ENCODE measurements around the gene KIAA1614. TPM values are rescaled to one million over a fixed set of nuclear protein-coding genes. Genes with fewer than 3 reads are reported as not detected.

The KIAA1614 gene
- total RNA-seq, 8 experiments from 2014 or later, result 0.36 to 2.6 (median 1.2) TPM

DNA sequence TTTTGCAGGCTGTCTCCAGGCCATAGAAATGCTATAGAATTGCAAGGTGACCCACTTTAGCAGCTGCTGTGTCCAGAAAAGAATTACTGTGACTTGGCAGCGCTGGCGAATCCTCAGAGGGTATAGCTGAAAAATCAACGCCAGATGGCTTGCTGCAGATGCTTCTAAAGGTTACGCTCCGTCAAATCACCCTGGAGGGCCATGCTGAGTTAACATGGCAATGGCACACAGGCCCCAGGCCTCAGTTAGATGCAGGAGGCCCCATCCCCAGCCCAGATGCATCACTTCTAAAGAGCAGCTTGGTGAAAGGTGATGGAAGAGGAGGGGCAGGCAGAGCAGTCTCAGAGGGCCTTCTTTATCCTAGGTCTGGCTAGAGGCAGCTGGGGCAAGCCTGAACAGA lies 18.0 kb downstream of the KIAA1614 start:
- Histone ChIP-seq H3K27ac (peak overlapping the region; percentile 63 to 70), H3K4me1 (replicated peaks in 1 of 2) (peaks cover 45 to 48% of the 10 kb centered on the region in 2 donors), H3K4me3 (no peak overlapping the region)
- peak in 4 of 8 experiments; percentile 12 to 42 (median 34) for ATAC-seq (replicated peaks in 6 of 8)
- 30 to 100% (median 61%) methylated on average over 1 to 5 of the region's 5 CpGs; no CpG with 5 or more reads in 4 of the 10 experiments for WGBS, 10 experiments
- in situ Hi-C loops (cut with MboI; ENCODE audit: low pct_unique_long_range_greater_than_20kb in 2 of 9, low sequenced_read_pairs in 9 of 9, unreplicated experiment in 9 of 9), result no loop called here

DNA sequence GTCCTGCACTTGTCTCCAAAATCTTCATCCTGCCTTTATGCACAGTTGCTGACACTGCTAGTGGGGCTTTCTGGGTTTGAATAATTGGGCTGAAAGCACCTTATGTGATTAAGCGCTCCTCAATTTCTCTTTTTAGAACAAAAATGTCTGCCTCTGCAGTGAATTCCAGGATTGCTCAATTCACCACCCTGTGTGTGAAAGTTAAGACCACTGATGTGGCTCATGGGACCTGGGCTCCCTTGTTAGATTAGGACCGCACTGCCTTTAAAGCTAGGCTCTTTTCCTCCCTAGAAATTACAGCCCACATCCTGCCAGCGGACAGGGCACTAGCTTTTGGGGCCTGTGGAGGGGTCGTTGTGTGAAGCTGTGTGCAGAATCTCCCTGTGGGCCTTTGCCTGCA lies 18.8 kb downstream of the KIAA1614 start:
- no peak overlapping the region for H3K4me3 ChIP-seq
- H3K27ac ChIP-seq, result peak overlapping the region; percentile 63 to 70
- WGBS, 10 experiments, result 66 to 100% (median 83%) methylated on average over 1 to 3 of the region's 4 CpGs; no CpG with 5 or more reads in 3 of the 10 experiments
- ATAC-seq (replicated peaks in 6 of 8), result no peak
- in situ Hi-C loops (cut with MboI; ENCODE audit: low pct_unique_long_range_greater_than_20kb in 2 of 9, low sequenced_read_pairs in 9 of 9, unreplicated experiment in 9 of 9), result no loop called here
- peaks cover 37 to 40% of the 10 kb centered on the region in 2 donors for H3K4me1 ChIP-seq (replicated peaks in 1 of 2)

DNA sequence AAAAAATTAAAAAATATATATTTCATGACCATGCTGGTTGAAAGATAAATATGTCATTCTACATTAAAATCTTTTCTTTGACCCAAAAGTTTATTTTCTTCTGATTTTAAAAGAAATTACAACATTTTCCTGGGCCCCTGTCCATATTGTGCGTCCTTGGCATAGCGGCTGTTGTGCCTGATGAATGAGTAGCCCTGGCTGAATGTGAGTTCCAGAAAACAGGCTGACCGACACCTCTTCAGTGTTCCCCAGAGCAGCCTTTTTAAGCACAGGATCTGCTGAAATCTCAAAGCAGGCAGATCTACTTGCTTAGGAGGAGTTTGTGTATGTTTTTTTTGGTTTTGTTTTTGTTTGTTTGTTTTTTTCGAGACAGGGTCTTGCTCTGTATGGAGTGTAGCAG lies 19.7 kb downstream of the KIAA1614 start:
- ATAC-seq (replicated peaks in 6 of 8), result no peak
- Histone ChIP-seq H3K4me1 (replicated peaks in 1 of 2) (peaks cover 28 to 31% of the 10 kb centered on the region in 2 donors), H3K4me3 (no peak overlapping the region), H3K27ac (no peak overlapping the region)
- WGBS, 10 experiments, result 81 to 100% (median 96%) methylated on average over 1 to 4 of the region's 4 CpGs; no CpG with 5 or more reads in 2 of the 10 experiments
- in situ Hi-C loops (cut with MboI; ENCODE audit: low pct_unique_long_range_greater_than_20kb in 2 of 9, low sequenced_read_pairs in 9 of 9, unreplicated experiment in 9 of 9), result no loop called here

DNA sequence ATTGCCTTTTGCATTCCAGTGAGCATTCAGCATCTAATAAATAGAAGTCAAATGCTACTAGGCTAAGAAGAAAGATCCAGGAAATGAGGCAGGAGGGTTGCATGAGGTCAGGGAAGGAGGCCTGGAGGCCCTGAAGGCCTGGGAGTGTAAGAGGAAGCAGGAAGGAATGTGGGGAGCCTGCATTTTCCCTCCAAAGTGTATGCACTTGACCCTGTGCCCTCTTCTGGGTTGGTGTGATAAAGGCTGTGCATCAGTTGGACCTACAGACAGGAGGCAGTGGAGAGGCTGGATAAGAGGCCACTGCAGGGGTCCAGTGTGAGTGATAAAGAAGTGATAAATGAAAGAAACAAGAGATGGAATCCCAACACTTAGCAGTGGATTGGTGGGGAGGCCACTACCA lies 20.4 kb downstream of the KIAA1614 start:
- in situ Hi-C loops (cut with MboI; ENCODE audit: low pct_unique_long_range_greater_than_20kb in 2 of 9, low sequenced_read_pairs in 9 of 9, unreplicated experiment in 9 of 9), result no loop called here
- Histone ChIP-seq H3K4me3 (no peak overlapping the region), H3K4me1 (replicated peaks in 1 of 2) (peaks cover 21 to 24% of the 10 kb centered on the region in 2 donors), H3K27ac (no peak overlapping the region)
- ATAC-seq (replicated peaks in 6 of 8), result no peak

DNA sequence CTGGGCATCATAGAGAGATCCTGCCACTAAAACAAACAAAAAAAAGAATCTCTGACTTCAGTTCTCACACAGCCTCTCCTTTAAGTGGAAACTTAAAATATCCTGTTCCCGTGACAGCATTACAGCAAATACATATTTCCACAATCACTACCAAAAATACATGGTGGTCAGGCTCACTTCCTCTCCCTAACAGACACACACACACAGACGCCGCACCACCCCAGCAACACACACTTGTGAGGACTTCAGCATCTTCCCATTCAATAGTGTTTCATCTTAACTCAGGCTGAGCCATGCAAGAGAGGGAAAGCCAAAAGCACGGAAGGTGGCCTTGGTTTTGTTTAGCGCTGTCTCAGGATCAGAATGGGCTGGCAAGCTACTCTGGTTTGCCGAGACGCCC lies 21.9 kb downstream of the KIAA1614 start:
- WGBS, 10 experiments, result 70 to 100% (median 96%) methylated on average over 1 to 7 of the region's 7 CpGs; no CpG with 5 or more reads in 3 of the 10 experiments
- H3K4me3 ChIP-seq, result no peak overlapping the region
- no peak overlapping the region for H3K27ac ChIP-seq
- no peak for ATAC-seq (replicated peaks in 6 of 8)
- in situ Hi-C loops (cut with MboI; ENCODE audit: low pct_unique_long_range_greater_than_20kb in 2 of 9, low sequenced_read_pairs in 9 of 9, unreplicated experiment in 9 of 9), result no loop called here
- peaks cover 15 to 19% of the 10 kb centered on the region in 2 donors for H3K4me1 ChIP-seq (replicated peaks in 1 of 2)

DNA sequence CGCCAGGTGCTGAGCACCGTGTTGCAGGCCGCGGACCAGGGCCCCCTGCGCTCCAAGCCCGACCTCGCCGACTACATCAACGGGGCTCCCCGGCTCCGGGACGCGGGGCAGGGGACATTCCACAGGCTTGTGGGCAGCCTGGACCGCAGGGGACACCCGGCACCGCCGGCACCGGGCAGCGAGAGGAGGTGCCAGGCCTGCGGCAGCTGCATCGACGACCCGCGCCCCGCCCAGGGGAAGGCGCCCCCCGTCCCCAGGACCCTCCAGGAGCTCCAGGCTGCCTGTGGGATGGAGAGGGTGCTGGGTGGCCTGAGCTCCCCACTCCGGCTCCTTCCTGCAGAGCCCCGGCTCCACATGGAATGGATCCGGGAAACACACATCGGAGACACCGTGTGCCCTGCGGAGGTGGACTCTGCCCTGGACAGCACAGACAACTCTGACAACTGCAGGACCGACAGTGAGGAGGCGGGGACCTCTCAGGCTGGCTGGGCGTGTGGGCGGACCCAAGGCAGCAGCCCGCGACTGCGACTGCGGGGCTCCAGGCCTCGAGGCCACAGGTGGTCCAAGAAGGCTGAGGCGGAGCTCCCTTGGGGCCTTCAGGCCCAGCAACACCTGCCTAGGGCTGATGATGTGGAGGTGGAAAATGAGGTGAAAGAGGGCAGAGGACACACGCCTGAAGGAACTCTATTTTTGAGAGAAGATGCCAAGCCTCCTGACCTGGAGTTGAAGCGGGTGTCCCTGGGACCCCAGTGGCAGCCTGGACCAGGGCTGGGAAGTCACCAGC lies 22.8 kb downstream of the KIAA1614 start:
- peak in 3 of 8 experiments; percentile 13 to 34 (median 24) for ATAC-seq (replicated peaks in 6 of 8)
- Histone ChIP-seq H3K27ac (no peak overlapping the region), H3K4me1 (replicated peaks in 1 of 2) (peaks cover 13 to 16% of the 10 kb centered on the region in 2 donors), H3K4me3 (no peak overlapping the region)
- 65 to 100% (median 100%) methylated on average over 1 to 16 of the region's 45 CpGs; no CpG with 5 or more reads in 5 of the 10 experiments for WGBS, 10 experiments
- in situ Hi-C loops (cut with MboI; ENCODE audit: low pct_unique_long_range_greater_than_20kb in 2 of 9, low sequenced_read_pairs in 9 of 9, unreplicated experiment in 9 of 9), result no loop called here

DNA sequence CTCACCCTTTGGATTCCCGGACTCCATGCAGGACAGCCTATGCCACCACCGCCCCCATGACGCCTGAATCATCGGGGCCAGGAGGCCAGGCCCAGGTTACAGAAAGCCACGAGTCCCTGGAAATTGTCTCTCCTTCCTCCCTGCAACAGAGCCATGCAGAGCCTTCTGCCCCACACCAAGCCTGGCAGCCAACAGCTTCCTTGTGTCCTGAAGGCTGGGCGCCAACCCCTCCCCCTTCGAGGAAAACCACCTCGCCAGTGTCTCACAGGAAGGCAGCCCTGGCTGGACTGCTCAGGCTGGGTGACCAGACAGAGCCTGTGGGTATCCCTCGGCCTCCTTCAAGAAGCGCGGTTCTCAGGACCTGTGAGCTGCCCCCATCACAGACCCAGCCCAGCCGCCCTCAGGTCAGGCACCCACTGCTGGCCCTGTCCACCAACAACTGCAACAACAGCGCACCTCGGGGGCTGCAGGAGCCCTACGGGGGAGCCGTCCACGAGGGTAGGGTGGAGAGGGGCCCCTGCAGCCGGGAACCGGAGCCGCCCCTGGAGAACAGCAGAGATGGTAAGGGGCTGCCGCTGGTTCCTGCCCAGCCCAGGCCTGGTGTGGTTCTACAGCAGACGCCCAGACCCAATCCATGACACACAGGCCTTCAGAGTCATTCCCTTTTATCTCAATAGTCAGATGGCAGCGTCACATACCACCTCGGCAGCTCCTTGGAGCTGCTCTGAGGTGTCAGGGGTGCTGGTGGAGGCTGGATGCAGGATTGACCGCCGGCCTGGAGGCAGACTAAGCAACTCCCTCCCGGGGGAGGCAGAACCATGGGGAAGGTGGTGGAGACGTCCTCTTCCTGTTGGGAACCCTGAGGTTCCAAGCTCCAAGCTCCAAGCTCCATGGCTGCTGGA lies 23.7 kb downstream of the KIAA1614 start:
- no peak overlapping the region for H3K27ac ChIP-seq
- peaks cover 4 to 8% of the 10 kb centered on the region in 2 donors for H3K4me1 ChIP-seq (replicated peaks in 1 of 2)
- peak in 3 of 8 experiments; percentile 22 to 32 (median 31) for ATAC-seq (replicated peaks in 6 of 8)
- no peak overlapping the region for H3K4me3 ChIP-seq
- in situ Hi-C loops (cut with MboI; ENCODE audit: low pct_unique_long_range_greater_than_20kb in 2 of 9, low sequenced_read_pairs in 9 of 9, unreplicated experiment in 9 of 9), result no loop called here
- WGBS, 10 experiments, result 60 to 91% (median 85%) methylated on average over 1 to 18 of the region's 28 CpGs; no CpG with 5 or more reads in 4 of the 10 experiments

DNA sequence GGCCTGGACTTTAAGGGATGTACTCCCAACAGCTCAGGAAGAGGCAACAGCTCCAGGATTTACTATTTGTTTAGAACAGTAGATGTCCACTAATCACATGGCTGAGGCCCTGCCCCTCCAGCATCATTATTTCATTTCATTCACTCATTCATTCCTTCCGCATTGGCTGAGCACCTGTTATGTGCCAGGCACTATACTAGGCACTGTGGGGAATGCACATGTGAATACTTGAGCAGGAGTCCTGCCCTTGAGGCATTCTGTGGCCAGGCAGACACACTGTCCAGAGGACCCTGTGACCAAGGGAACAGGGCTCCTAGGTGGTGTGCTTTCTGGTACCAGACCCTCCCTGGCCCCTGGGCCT lies 24.3 kb downstream of the KIAA1614 start:
- ATAC-seq (replicated peaks in 6 of 8), result no peak
- Histone ChIP-seq H3K27ac (no peak overlapping the region), H3K4me3 (no peak overlapping the region), H3K4me1 (replicated peaks in 1 of 2) (peaks cover 0 to 1% of the 10 kb centered on the region in 2 donors)
- in situ Hi-C loops (cut with MboI; ENCODE audit: low pct_unique_long_range_greater_than_20kb in 2 of 9, low sequenced_read_pairs in 9 of 9, unreplicated experiment in 9 of 9), result no loop called here
- WGBS, 10 experiments, result 0 to 33% methylated on average over 1 of the region's 1 CpG; no CpG with 5 or more reads in 8 of the 10 experiments

DNA sequence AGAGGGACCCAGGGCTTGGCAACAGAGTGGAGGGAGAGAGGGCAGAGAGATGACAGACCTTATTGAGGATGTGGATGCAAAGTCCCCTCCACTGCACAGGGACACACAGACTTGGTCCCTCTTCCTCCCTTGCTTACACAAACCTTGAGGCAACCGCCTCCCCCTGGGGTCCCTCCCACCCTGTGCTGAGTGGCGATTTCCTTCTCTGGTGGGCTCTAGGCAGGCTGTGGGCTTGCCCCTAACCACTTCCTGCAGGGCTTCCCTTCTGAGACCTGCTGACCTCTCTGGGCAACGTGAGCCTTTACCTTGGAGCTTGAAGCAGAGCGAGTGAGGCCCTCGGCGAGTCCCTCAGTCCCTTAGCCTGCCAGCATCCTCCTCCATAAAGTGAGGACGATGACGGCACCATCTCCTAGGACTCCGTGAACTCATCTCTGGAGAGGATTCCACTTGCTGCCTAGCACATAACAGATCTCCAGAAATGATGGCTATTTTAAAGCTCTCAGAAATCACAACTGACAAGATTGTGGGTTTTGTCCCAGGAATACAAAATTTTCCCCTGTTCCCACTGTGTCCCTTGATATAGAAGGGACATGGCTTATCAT lies 25.0 kb downstream of the KIAA1614 start:
- Histone ChIP-seq H3K27ac (no peak overlapping the region), H3K4me1 (replicated peaks in 1 of 2) (no peaks in the 10 kb centered on the region), H3K4me3 (no peak overlapping the region)
- WGBS, 10 experiments, result 40 to 100% (median 86%) methylated on average over 1 to 6 of the region's 9 CpGs; no CpG with 5 or more reads in 4 of the 10 experiments
- in situ Hi-C loops (cut with MboI; ENCODE audit: low pct_unique_long_range_greater_than_20kb in 2 of 9, low sequenced_read_pairs in 9 of 9, unreplicated experiment in 9 of 9), result no loop called here
- ATAC-seq (replicated peaks in 6 of 8), result no peak

DNA sequence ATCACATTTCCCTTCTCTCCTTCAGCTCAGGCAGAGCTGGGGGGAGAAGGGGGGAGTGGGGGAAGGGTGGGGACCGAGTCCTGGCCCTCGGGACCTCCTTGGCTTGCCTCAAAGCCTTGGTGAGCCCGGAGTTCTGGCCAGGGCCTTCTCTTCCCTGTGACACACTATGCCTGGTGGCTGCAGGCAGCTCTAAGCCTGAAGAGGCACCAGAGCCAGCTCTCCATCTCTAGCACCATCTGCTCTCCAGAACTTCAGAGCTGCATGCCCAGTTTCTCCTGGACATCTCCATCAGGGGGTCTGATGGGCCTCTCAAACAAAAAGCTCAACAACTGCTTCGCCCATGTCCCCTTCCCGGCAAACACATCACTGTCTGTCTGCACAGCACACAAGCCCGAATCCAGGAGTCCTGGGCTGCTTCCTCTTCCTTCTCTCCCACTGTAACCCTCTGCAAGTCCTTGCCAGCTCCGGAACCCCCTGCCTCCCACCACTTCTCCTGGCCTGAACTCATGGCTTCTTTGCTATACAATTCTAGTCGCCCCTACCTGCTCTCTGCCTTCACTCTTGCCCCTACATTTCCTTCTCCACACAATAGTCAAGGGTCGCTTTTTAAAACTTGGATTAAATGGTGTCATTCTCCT lies 26.5 kb downstream of the KIAA1614 start:
- WGBS, 10 experiments, result 40 to 92% (median 88%) methylated on average over 1 to 6 of the region's 9 CpGs; no CpG with 5 or more reads in 3 of the 10 experiments
- peak in 1 of 8 experiments; percentile 17 for ATAC-seq (replicated peaks in 6 of 8)
- Histone ChIP-seq H3K4me3 (no peak overlapping the region), H3K4me1 (replicated peaks in 1 of 2) (no peaks in the 10 kb centered on the region), H3K27ac (no peak overlapping the region)
- in situ Hi-C loops (cut with MboI; ENCODE audit: low pct_unique_long_range_greater_than_20kb in 2 of 9, low sequenced_read_pairs in 9 of 9, unreplicated experiment in 9 of 9), result no loop called here

DNA sequence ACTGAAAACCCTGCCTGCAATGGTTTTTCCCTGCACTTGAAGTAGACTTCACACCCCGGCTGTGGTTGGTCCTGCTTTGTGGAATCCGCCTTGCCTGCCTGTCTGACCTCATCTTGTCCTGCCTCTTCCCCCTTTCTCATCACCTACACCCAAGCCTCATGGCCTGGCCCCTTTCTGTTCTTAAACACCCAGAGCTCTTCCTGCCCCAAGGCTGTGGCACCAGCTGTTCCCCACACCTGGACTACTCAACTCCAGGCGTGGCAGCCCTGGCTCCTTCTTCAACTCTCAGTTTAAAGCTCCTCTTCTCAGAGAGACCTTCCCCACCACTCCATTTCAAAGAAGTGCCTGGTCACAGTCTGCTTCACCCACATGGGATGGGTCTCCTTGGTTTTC lies 27.0 kb downstream of the KIAA1614 start:
- Histone ChIP-seq H3K27ac (no peak overlapping the region), H3K4me1 (replicated peaks in 1 of 2) (no peaks in the 10 kb centered on the region), H3K4me3 (no peak overlapping the region)
- WGBS, 10 experiments, result 60 to 100% (median 81%) methylated on average over 1 to 3 of the region's 3 CpGs; no CpG with 5 or more reads in 3 of the 10 experiments
- ATAC-seq (replicated peaks in 6 of 8), result peak in 1 of 8 experiments; percentile 28
- in situ Hi-C loops (cut with MboI; ENCODE audit: low pct_unique_long_range_greater_than_20kb in 2 of 9, low sequenced_read_pairs in 9 of 9, unreplicated experiment in 9 of 9), result no loop called here

DNA sequence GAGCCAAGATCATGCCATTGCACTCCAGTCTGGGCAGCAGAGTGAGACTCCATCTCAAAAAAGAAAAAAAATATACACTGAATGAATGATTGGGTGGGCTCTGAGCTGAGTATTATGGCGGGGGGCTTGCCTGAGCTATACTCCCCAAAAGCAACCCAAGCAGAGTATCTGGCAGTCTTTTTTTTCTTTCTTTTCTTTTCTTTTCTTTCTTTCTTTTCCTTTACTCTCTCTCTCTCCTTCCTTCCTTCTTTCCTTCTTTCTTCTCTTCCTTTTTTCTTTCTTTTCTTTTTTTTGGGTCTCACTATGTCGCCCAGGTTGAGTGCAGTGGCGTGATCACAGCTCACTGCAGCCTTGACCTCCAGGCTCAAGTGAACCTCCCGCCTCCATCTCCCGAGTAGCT lies 27.7 kb downstream of the KIAA1614 start:
- no peak for ATAC-seq (replicated peaks in 6 of 8)
- in situ Hi-C loops (cut with MboI; ENCODE audit: low pct_unique_long_range_greater_than_20kb in 2 of 9, low sequenced_read_pairs in 9 of 9, unreplicated experiment in 9 of 9), result no loop called here
- H3K4me1 ChIP-seq (replicated peaks in 1 of 2), result no peaks in the 10 kb centered on the region
- H3K4me3 ChIP-seq, result no peak overlapping the region
- H3K27ac ChIP-seq, result no peak overlapping the region
- 65 to 100% (median 95%) methylated on average over 3 to 5 of the region's 5 CpGs for WGBS, 10 experiments

Data from motor neuron (in vitro differentiated cells).